GM12872 (cell line): ENCODE results near the gene MYO1E.

Experiments used
- TF ChIP-seq, protein P1 (sequence below): IDR thresholded peaks from 3 replicates; pipeline ENCODE4 v1.5.1; 2011; ENCODE audit warnings: low read depth, mild to moderate bottlenecking, low read length, moderate library complexity; ENCODE audit not compliant: insufficient read depth

The MYO1E gene

DNA sequence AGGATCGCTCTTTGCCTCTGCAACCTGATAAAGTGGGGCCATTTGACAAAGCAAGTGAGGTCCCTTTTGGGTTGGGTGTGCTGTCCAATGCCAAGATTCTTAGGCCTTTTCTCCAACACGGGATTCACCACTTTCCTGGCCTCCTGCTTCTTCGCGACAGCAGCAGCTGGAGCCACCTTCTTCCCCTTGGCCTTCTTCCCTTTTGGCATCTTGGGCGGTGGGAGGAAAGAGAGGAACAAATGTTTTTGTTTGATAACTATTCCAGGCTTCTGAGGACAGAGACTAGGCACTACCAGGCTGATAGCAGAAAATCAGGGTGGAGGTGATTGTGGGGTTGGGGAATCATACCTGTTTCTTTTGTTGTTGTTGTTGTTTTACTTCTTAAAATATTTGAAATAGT, 35.3 kb upstream of the MYO1E start:
- TF ChIP-seq, protein P1, sequence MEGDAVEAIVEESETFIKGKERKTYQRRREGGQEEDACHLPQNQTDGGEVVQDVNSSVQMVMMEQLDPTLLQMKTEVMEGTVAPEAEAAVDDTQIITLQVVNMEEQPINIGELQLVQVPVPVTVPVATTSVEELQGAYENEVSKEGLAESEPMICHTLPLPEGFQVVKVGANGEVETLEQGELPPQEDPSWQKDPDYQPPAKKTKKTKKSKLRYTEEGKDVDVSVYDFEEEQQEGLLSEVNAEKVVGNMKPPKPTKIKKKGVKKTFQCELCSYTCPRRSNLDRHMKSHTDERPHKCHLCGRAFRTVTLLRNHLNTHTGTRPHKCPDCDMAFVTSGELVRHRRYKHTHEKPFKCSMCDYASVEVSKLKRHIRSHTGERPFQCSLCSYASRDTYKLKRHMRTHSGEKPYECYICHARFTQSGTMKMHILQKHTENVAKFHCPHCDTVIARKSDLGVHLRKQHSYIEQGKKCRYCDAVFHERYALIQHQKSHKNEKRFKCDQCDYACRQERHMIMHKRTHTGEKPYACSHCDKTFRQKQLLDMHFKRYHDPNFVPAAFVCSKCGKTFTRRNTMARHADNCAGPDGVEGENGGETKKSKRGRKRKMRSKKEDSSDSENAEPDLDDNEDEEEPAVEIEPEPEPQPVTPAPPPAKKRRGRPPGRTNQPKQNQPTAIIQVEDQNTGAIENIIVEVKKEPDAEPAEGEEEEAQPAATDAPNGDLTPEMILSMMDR = no peak

DNA sequence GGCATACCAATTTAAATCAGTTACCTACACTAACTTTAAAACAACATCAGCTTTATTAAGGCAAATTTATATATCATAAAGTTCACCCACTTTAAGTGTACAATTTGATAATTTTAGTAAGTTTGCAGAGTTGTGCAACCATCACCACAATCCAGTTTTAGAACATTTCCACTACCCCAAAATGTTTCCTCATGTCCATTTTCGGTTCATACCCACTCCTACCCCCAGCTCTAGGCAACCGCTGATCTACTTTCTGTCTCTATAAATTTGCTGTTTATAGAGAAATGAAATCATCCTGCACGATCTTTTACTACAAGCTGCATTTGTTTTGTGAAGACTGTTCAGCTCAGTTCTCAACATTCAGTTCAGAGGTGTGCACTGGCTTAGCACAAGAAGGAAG, 33.8 kb upstream of the MYO1E start:
- TF ChIP-seq, protein P1 = no peak

DNA sequence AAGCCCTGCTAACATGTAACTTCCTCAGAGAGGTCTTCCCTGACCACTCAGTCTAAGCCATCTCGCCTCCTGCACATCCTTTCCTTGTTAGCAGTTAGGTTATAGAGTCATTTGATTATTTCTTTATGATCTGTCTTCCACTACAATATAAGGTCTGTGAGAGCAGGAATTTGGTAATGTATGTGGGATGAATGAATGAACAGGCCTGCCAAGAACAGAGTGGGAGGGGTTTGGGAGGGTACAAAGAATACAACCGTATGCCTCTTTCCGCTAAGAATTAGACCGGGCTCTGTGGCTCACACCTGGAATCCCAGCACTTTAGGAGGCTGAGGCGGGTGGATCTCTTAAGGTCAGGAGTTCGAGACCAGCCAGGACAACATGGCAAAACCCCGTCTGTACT, 32.4 kb upstream of the MYO1E start:
- TF ChIP-seq, protein P1 = no peak

DNA sequence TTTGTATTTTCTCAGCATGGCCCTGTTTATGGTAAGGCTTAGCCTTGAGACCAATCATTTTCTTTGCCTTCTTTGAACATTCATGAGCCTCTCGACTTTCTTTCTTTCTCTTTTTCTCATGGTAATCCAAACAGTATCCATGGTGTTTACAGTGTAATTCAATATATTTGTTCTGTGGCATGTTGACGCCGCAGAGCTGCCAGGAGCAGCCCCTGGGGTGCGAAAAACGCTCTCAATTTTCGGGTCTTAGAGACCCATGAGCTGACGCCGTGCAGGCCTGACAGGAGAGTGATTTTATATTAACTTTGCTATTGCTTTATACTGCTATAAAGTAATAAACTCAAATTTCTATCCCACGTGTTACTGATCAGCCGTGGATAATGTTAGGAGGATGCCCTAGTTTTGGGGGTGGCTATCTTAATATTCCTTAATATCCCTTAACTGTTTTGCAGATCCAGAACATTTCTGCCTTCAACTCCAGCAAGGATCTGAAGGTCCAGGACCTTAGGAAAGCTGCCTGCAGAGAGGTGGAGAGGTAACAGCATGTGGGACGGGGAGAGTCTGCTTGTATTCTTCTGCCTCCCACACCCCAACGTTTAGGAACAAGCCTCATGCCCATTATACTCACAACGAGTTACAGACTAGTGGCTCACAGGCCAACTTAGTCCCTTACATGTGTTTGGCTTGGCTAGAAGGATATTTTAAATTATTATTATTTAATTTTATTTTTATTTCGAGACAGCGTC, 29.3 kb upstream of the MYO1E start:
- TF ChIP-seq, protein P1 = no peak

DNA sequence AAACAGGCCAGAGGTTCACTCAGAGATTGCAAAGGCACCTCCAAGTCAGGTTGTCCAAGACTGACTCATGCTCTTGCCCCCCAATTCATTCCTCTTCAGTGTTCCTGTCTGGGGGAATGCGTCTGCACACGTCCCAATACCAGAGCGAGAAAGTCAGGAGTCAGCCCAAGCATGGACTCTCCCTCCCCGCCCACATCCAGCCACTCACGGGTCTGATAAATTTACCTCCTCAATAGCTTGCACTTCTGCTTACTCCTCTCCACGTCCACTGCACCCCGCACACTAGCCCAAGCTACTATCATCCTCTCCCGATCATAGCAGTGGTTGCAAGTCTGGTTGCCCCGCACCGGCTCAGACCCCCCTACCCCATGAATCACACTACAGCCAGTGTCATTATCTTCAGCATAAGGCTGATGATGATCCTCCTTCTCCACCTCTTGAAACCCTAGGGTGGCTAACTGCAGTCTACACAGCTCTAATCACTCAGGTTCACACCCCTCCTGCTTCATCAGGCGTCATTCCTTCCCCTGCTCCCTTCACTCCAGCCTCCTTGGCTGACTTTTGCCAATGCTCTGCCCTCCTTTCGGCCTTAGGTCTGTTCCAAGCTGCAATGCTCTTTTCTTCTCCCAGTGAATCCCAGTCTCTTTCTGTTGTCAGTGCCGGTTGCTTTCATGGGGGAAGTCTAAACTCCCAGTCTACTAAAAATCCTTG, 27.6 kb upstream of the MYO1E start:
- TF ChIP-seq, protein P1 = no peak

DNA sequence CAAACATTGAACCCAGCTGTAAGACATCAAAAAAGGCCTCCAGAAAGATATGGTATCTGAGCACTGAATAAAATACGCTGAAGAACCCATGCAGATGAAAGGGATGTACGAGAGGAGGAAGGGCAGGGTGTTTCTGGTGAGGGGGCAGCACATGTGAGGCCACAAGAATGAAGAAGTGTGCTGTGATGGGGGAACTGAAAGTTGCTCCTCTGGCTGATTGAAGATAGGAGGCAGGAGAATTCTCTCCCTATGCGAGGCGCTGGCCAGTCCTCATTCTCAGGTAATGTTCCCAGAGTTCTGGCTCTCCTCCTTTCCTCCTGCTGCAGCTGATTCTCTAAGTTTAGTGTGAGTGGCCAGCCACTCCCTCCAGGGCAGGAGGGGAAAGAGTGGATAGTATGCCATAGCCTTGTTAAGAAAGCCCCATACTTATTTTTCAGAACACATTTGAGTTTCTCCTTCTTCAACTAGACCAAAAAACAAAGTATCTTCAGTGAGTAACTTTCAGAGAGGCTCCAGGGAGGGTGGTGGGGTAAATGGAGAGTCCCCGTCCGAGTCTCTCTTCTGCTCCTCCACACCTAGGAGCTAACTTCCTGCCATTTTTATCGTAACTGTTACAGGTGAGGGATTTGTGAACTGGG, 26.9 kb upstream of the MYO1E start:
- TF ChIP-seq, protein P1 = no peak

DNA sequence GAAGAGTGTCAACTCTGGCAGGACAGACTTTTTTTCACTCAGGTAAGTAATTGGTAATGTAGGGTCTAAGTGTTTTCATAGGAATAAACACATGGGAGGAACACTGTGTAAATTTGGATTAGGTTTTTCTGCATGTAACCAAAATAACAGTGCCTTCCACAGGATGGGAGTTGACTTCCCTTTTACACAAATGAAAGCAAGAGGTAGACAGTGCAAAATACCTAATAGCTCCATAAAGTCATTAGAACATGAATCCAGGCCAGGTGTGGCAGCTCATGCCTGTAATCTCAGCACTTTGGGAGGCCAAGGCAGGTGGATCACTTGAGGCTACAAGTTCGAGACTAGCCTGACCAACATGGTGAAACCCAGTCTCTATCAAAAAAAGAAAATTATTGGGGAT, 25.5 kb upstream of the MYO1E start:
- TF ChIP-seq, protein P1 = no peak
